GM20000 (cell line): ENCODE data around the gene EEIG1.

Experiments
- DNase-seq: peaks from one replicate; pipeline ENCODE4 v3.0.0; 2012; ENCODE audit warnings: low spot score
- TF ChIP-seq, protein P1 (sequence below): IDR thresholded peaks from 2 replicates; pipeline ENCODE4 v1.5.1; 2012; ENCODE audit warnings: mild to moderate bottlenecking, control low read depth; ENCODE audit errors: extremely low read depth, missing control alignments

Gene EEIG1

DNA sequence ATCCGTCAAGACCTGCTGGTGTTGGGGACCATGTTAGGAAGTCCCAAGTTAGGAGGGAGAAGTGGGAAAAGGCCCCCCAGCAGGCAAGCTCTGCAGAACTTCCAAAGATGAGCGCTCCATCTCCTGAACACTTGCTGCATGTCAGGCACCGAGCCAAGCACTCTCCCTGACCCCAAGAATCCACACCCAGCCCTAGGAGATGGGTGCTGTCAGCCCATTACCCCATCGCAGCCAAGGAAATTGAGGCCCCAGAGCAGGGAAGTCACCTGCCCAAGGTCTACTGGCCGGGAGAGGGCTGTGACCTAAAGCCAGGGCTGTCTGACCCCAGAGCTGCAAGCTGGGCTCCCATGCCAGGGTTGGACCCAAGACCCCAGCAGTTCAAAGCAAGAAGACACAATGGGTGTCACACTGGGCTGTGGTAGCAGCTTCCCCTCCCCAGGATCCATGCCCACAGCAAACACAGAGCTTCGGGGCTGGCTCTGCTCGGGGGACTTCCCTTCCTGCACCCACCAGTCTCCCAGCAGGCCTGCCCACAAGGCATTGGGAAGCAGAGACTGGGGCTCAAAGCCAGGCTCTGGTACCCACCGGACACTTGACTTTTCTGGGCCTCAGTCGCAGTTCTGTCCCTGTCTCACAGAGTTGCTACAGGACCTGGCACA, 13.5 kb downstream of the EEIG1 start:
- DNase-seq = no peak
- TF ChIP-seq, protein P1, sequence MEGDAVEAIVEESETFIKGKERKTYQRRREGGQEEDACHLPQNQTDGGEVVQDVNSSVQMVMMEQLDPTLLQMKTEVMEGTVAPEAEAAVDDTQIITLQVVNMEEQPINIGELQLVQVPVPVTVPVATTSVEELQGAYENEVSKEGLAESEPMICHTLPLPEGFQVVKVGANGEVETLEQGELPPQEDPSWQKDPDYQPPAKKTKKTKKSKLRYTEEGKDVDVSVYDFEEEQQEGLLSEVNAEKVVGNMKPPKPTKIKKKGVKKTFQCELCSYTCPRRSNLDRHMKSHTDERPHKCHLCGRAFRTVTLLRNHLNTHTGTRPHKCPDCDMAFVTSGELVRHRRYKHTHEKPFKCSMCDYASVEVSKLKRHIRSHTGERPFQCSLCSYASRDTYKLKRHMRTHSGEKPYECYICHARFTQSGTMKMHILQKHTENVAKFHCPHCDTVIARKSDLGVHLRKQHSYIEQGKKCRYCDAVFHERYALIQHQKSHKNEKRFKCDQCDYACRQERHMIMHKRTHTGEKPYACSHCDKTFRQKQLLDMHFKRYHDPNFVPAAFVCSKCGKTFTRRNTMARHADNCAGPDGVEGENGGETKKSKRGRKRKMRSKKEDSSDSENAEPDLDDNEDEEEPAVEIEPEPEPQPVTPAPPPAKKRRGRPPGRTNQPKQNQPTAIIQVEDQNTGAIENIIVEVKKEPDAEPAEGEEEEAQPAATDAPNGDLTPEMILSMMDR = no peak

DNA sequence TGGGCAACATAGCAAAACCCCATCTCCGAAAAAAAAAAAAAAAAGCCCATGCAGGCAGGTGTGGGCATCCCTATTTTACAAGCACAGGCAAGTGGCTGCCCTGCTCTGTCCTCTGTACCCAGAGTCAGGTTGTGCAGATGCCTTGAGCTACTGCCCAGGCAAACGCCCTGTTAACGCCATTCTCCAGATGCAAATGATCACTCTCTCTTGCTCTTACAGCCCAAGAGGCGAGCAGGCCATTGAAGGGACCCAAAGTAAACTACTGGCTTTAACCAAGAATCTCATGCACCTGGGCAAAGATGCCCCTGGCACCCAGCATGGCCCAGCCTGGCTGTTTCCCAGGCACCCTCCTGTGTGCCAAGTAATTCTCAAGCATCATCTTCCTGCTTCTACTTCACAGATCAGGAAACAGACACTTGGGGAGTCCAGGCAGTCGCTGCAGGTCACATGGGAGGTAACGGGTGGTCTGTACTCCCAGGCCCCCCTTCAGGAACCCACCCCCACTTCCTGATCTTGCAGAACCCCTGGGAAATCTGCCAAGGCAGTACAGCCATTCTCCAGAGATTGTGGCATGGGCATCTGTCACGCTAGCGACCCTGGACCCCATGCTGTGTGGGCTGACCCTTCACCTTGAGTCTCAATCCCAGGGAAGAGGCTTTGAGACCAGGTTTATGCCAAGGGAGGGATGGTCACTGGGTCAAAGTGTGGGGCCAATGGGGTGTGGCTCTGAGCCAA, 14.2 kb downstream of the EEIG1 start:
- DNase-seq = no peak
- TF ChIP-seq, protein P1 = no peak

DNA sequence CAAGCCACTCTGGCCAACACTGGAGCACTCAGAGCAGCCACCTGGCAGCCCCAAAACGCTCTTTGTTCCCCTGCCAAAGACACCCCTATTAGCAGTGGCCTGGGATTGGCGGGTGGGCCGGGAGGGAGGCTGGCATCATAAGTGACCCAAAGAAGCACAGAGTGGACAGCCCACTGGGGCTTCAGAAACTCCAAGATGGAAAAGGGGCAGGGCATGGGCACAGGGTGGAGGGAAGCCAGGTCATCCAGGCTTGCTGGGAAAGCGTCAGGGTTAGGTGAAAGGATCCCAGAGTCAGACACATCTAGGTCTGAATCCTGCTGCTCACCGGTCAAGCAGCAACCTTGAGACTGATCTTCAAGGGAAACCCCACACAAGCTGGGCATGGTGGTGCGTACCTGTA, 14.8 kb downstream of the EEIG1 start:
- DNase-seq = no peak
- TF ChIP-seq, protein P1 = no peak

DNA sequence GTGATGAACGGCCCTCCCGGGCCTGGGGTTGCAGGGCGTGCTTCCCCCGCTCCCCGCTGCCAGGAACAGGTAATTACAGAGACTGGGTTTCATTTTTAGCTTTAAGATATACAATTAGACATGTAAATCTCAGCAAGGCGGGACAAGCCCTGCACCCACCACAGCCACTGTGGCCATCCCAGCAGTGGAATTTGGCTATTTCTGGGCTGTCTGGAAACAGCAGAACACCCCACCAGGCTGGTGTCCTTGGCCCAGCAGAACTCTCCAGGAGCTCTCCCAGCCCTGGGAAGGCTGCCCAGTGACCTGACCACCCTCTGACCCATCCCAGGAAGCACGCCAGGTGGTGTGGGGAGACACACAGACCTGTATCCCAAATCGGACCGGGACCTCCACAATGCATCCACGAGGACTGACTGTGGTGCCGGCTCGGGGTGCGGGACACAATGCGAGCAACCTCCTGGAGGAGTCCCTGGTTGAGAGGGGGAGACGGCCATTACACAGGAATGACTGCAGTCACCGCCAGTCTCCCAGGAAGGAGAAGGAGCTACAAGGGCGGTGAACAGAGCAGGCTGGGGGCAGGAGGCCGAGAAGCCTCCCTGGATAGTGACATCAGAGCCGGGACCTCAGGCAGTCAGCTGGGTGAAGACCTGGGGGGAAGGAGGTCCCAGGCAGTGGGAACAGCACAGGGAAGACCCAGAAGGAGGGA, 17.3 kb downstream of the EEIG1 start:
- DNase-seq = no peak
- TF ChIP-seq, protein P1 = no peak

DNA sequence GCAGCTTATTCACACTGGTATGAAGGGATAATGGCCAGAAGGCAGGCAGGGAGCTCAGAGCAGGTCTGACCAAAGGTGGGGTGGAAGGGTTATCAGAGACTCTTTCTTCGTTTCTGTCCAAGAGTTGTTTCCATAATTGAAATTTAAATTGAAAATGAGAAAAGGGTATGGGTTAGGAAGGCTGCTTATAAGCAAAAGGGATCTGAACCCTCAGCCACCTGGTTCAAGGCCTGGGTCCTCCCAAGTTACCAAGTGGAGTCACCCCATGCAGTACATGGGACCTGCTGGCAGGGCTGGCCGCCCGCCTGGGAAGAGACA, 17.8 kb downstream of the EEIG1 start:
- TF ChIP-seq, protein P1 = no peak
- DNase-seq = no peak

DNA sequence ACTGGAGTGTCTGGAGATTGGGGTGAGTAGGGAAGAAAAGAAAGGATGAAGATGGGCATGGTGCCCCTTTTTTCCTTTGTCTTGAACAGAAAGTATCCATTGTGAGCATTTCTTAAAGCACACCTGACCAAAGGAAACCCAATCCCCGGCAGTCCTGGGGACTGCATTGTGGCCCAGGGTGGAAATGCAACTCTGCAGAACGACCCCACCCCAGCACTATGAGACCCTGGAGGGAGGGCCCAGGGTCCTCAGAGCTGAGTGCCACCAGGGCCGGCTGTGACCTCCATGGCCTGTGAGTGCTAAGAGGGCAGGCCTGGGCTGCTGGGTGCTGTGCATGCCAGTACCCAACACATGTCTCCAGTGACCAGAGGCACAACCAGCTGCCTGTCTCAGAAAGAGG, 18.5 kb downstream of the EEIG1 start:
- TF ChIP-seq, protein P1 = no peak
- DNase-seq = no peak

DNA sequence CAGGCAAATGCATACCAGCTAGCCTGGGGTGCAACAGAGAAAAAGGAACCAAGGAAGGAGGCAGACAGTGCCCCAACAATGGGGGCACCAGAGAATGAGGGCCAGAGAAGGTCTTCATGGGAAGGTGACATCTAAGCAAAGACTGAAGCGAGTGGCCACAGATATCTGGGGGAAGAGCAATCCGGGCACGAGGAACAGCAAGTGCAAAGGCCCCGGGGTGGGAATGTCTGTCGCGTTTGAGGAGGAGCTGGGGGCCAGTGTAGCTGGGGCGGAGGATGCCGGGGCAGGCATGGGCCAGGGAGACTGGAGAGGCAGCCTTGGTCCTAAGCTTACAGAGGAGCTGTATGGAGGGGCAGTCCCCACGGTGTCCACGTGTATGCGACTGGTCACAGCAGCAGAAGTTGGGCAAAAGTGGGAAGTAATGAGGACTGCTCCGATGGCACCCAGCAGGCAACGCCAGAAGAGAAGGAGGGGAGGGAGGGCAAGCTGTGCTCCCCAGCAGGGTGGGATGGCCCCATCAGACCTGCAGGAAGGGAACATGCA, 19.1 kb downstream of the EEIG1 start:
- DNase-seq = no peak
- TF ChIP-seq, protein P1 = no peak
